Right ventricle myocardium superior (tissue), 1 donor: Measurements from ENCODE around the gene BAIAP3. TPM values are rescaled to one million over a fixed set of nuclear protein-coding genes. Genes with fewer than 3 reads are reported as not detected.
"Not testable (repeated sequence)": the region's sequence is repeated elsewhere in the genome, so short reads cannot be mapped to it uniquely, and the experiment has no call there.

Source experiments
- ATAC-seq: fragments of 200-7000 bp; cut with Tn5 transposase; one replicate; pipeline ENCODE4 v1.9.1; 2020; ENCODE audit warnings: mild to moderate bottlenecking; ENCODE audit not compliant: poor library complexity
- DNase-seq: peaks from one replicate; pipeline ENCODE4 v3.0.0-alpha.2; 2020
- intact Hi-C: fragments of 100-400 bp; cut with DNase I; formaldehyde crosslinking; loops from one replicate; pipeline ENCODE4 v1.11.2; 2022
- total RNA-seq: library from RNA; stranded (reverse); fragmentation: NEBNext Ultra II Directional; extraction: Animal tissue kit (Norgen Biotek cat#: 25700); gene quantifications from one replicate; pipeline ENCODE4 v1.2.1, GENCODE V29; 2021
- donor health status: DM: no; HTN: yes; CAD: no; lungs with severe emphysema.

Gene BAIAP3
- total RNA-seq, 1 donor from 2014 or later: 3.7 TPM

- intact Hi-C loops, DNase-seq, ATAC-seq: not testable (repeated sequence)
Observed at GRCh38 chr16:1328136-1328535, 5.3 kb upstream of the BAIAP3 start.

- ATAC-seq, intact Hi-C loops, DNase-seq: not testable (repeated sequence)
Observed at GRCh38 chr16:1328961-1329360, 4.5 kb upstream of the BAIAP3 start.

- no peak for DNase-seq
- intact Hi-C loops: no loop called here
- no peak for ATAC-seq
Observed at GRCh38 chr16:1330260-1330914, 3.1 kb upstream of the BAIAP3 start.

- intact Hi-C loops: loop anchor here (1.0 kb wide), 1 partner anchor 20 kb away; no protein-coding TSS in a partner anchor
- ATAC-seq (no peak), DNase-seq (no peak)
Observed at GRCh38 chr16:1330931-1331711, 2.3 kb upstream of the BAIAP3 start.

- intact Hi-C loops: loop anchor here (1.0 kb wide), 1 partner anchor 21 kb away; no protein-coding TSS in a partner anchor
- peak; percentile 51 for ATAC-seq
- peak; percentile 83 for DNase-seq
Observed at GRCh38 chr16:1331712-1332617, 1.5 kb upstream of the BAIAP3 start.

- intact Hi-C loops: no loop called here
- no peak for DNase-seq
- ATAC-seq: no peak
Observed at GRCh38 chr16:1332618-1333148, 762 bp upstream of the BAIAP3 start.

- ATAC-seq (no peak), DNase-seq (no peak)
- intact Hi-C loops: no loop called here
Observed at GRCh38 chr16:1333854-1334700, 632 bp downstream of the BAIAP3 start.

GRCh38 chr16:1334739-1335138 is 1.3 kb downstream of the BAIAP3 start:
- ATAC-seq: no peak

GRCh38 chr16:1335211-1335971 is 1.9 kb downstream of the BAIAP3 start:
- intact Hi-C loops: no loop called here
- ATAC-seq (no peak), DNase-seq (no peak)

More at GRCh38 chr16:1334739-1335138, 1.3 kb downstream of the BAIAP3 start:
- no peak for DNase-seq
- intact Hi-C loops: no loop called here

- ATAC-seq (no peak), DNase-seq (no peak)
- intact Hi-C loops: no loop called here
Observed at GRCh38 chr16:1335996-1336395, 2.6 kb downstream of the BAIAP3 start.

GRCh38 chr16:1336619-1337018 is 3.2 kb downstream of the BAIAP3 start:
- intact Hi-C loops: no loop called here
- ATAC-seq: no peak
- no peak for DNase-seq

- ATAC-seq (no peak), DNase-seq (no peak)
- intact Hi-C loops: no loop called here
Observed at GRCh38 chr16:1337486-1337885, 4.0 kb downstream of the BAIAP3 start.

- ATAC-seq (no peak), DNase-seq (no peak)
- intact Hi-C loops: no loop called here
Observed at GRCh38 chr16:1338119-1338730, 4.8 kb downstream of the BAIAP3 start.

- no peak for ATAC-seq
- no peak for DNase-seq
- intact Hi-C loops: no loop called here
Observed at GRCh38 chr16:1338855-1339675, 5.6 kb downstream of the BAIAP3 start.

- ATAC-seq (no peak), DNase-seq (no peak)
- intact Hi-C loops: no loop called here
Observed at GRCh38 chr16:1340730-1341494, 7.5 kb downstream of the BAIAP3 start.
